ENCODE results near the gene CARNS1.

DNA sequence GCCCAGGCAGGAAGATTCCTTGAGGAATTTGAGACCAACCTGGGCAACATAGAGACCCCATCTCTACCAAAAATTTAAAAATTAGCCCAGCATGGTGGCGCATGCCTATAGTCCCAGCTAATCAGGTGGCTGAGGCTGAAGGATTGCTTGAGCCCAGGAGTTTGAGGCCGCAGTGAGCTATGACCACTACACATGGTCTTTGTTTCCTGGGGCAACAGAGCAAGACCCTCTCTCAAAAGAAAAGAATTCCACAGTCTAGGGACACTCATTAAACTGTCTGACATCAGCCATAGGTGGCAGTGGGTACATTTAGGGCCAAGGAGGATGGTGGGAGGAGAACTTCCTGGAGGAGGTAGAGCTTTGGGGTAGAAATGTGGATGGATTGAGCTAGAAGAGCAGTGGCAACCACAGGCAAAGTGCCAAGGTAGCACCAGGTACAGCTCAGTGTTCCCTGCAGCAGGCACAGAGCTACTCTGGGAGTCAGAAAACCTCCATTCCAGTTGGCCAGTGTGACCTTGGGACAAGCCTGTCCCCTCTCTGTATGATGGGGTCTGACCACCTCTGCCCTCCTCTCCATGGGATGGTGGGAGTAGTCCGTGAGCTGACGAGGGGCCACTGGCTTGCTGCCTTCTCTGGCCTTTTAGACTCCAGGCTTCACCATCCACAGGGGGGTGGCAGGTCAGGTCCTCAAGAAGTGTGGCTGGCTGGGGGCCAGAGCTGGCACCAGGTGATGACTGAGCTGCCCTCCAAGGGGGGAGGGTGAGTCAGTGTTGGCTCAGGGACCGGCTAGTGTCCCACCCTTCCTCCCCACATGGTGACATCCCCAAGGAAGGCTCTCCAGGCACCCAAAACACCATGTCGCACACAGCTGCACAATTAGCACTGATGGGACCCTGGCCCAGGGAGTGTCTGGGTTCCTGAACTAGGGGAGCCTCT, 38.3 kb upstream of the CARNS1 start:
- TF ChIP-seq, protein P1, sequence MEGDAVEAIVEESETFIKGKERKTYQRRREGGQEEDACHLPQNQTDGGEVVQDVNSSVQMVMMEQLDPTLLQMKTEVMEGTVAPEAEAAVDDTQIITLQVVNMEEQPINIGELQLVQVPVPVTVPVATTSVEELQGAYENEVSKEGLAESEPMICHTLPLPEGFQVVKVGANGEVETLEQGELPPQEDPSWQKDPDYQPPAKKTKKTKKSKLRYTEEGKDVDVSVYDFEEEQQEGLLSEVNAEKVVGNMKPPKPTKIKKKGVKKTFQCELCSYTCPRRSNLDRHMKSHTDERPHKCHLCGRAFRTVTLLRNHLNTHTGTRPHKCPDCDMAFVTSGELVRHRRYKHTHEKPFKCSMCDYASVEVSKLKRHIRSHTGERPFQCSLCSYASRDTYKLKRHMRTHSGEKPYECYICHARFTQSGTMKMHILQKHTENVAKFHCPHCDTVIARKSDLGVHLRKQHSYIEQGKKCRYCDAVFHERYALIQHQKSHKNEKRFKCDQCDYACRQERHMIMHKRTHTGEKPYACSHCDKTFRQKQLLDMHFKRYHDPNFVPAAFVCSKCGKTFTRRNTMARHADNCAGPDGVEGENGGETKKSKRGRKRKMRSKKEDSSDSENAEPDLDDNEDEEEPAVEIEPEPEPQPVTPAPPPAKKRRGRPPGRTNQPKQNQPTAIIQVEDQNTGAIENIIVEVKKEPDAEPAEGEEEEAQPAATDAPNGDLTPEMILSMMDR (IDR thresholded peaks at IDR 0.05): no peak
- TF ChIP-seq POLR2A (IDR thresholded peaks at IDR 0.05): no peak
